Activated CD4-positive, alpha-beta T cell treated with anti-CD3 and anti-CD28 coated beads for 48 hours (primary cell): Measurements from ENCODE around the gene FBP1.
"Not testable (repeated sequence)": the region's sequence is repeated elsewhere in the genome, so short reads cannot be mapped to it uniquely, and the experiment has no call there.

ENCODE experiments used
- DNase-seq: peaks from one replicate; pipeline ENCODE4 v3.0.0-alpha.2; 2020

Gene FBP1

GRCh38 chr9:94611638-94612068, 27.7 kb downstream of the FBP1 start:
- peak; percentile 85 for DNase-seq

GRCh38 chr9:94610181-94610606, 29.1 kb downstream of the FBP1 start:
- no peak for DNase-seq

DNA sequence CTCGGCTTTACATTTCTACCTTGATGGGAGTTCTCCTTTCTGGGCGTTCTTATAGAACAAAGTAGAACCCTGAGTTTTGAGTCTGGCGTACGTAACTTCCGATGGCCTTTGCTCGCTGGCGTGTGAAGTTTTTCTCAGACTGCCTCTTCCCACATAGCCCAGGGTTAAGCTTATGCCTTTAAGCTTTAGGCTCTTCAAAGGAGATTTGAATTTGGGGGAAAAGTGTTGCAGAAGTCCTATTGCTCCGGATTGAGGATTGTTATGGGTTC, 32.0 kb downstream of the FBP1 start:
- DNase-seq: no peak

DNA sequence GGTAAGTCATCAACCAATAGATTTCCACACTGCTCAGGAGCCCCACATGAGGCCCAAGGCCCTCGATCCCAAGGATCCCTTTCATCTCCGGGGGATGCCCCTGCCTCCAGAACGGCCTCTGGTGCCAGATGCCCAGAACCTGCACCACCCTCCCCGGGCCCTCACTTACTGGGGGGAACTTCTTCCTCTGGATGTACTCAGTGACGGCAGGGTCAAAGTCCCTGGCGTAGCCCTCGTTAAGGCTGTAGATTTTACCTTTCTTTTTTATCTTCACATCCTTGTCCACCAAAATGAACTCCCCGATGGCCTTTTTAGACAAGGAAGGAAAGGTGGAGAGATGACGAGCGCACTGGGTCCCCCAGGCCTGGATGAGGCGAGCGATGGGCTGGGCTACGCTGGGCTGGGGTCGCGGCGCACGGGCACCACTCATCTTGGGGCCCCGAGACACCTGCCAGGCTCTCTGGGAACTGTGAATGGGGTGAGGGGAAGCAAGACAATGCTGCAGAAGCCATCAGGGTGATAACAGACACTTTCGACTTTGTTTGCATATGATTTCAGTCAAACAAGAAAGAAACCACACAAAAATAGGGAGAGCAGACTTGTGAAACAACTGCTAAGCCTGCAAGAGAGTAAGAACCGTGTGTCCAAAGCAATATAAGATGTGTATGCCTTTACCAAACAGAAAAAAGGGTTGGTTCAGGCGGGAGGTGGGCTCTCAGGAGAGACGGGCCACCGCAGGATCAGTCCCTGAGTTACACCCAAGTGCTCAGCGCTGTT, 32.5 kb downstream of the FBP1 start:
- DNase-seq: no peak

DNA sequence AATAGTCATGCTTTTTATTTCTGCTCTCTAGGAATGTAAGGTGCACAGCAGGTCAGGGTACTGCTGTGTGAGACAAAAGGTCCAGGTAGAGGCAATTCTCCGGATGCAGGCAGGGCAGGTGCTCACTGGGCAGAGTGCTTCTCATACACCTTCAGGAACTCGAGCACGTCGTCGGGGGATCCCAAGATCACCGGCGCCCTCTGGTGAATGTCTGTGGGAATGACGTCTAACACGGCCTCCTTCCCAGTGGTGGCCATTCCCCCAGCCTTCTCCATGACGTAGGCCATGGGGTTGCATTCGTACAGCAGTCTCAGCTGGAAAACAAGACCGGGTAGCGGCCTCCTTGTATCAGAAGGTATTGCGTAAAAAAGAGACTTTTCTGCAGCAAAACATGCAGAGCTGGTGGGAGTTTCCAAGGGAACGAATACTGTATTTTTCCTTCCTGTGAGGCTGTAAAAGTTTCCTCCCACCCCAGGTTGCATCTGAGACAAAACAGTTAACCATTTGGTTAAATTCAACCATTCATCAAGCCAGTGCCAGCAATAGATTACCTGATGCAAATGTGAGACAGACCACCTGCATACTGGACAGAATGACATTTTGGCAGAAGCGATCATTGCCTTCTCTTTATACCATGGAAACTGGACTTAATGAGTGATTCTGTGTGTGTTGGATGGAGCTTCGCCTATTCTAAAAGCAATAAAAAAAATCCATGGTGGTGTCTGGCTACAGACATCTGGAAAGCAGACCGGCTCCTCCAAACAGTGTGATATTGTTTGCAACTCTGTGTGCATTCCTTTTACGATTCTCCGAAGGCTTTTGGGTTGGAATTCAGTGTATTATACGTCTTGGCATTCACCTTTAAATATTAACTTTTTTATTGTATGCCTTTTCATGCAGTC, 35.8 kb downstream of the FBP1 start:
- peak; percentile 83 for DNase-seq

DNA sequence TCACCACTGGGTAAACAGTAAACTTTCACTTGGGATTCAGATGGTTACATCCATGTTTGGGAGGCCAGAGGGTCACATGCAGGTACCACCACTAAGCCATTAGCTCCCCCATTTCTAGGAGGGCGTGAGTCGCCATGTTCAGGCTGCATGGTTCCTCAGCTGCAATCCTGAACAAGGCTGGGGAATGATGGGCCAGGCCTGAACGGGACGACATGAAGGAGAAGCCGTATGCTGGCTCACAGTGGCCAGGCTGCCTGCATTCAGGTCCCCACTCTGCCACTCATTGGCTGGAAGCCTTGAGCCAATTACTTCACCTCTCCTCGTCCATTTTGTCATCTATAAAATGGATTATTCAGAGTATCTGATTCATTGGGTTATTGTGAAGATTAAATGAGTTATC, 36.7 kb downstream of the FBP1 start:
- DNase-seq: no peak

DNA sequence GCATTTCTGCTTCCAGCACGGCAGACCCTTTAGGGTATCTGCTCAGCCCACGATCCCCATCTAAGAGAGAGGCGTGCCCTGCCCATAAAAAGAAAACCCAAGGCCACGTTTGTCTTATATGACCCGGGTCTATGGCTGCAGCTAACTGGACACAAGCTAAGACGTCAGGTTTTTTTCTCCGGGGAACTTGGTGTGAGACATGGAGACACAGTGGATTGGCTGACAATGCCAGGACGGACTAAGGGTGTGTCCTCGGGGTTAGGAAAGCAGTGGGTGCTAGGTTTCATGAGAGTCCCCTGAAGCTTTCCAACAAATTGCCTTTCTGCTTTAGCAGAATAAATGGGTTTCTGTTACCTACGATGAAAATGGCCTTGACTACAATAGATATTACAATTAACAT, 38.6 kb downstream of the FBP1 start:
- no peak for DNase-seq

- no peak for DNase-seq
These were observed 39.1 kb downstream of the FBP1 start for GRCh38 chr9:94600258-94600657.

- no peak for DNase-seq
These were observed 40.2 kb downstream of the FBP1 start for GRCh38 chr9:94599102-94599501.

DNA sequence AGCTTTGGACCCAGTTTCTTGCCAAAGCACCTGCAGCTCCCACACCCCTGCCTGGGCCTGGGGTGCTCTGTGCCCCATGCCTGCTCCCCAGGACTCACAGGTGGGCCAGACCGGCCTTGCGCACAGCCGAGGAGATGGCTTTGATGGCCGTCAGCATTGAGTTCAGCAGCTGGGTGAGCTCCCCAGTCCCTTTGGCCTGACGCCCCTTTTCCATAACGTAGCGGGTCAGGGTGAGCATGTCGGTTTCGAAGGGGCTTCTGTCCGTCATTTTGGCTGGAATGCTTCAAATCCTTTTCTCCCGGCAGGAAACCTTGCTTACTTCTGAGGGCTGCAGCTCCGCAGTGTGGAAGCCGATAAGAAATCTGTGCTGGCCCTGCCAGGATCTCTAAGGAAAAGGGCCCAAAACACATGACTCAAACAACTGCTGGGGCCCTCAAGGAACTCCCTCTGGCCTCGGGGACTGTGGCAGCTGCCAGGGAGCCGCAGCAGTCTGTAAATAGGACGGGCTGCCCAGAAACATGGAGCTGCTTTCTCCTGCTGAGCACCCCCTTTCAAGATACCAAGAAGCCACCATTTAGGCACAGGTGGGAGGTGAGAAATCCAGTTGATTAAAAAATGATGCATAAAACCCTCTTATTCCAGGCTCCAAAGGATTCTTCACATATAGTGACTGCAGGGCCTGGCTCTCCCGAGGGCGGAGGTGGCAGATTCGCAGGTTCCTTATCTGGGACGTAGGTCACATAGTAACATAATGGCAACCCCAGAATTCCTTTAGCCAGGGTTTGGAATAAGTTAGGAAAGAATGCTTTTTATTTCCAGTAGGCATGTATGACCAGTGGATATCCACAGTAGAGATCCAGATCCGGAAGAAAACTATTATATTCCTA, 45.6 kb downstream of the FBP1 start, which contains the start of gene FBP2:
FBP2 (minus strand) TSS at position 366 of the 887 bp plus-strand sequence; CDS start at position 268, 98 bp downstream.
- DNase-seq: no peak

DNA sequence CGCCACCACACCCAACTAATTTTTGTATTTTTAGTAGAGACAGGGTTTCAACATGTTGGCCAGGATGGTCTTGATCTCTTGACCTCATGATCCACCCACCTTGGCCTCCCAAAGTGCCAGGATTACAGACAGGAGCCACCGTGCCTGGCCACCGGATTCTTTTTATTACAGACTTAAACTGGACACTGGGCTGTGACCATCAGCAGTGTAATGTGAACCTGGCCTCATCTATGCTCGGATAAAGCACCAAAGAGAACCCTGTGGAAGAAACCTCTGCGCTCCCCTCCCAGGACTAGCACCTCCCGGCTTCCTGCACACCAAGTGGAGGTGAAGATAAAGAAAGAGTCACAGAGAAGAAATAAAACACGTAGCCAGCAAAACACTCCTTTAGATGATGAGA, 46.6 kb downstream of the FBP1 start:
- DNase-seq: not testable (repeated sequence)

DNA sequence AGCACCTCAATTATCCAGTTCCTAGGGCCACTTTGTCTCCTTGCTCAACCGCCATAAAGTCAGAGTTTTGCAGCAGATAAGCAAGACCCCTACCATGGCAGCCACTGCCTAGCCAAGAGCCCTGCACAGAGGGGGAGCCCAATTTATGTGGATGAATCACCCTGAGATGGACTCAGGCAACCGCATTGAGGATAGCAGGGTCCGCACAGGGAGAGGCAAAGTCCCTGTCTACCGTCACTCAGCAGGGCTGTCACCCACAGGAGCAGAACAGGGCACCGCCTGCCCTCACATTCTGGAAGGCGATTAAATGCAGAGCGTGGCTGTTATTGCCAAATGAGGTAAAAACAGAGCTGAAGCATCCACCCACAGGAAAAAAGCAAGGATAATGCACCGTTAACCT, 47.4 kb downstream of the FBP1 start:
- no peak for DNase-seq

- not testable (repeated sequence) for DNase-seq
These were observed 48.2 kb downstream of the FBP1 start for GRCh38 chr9:94591046-94591545.

GRCh38 chr9:94588681-94589080, 50.6 kb downstream of the FBP1 start:
- DNase-seq: no peak

DNA sequence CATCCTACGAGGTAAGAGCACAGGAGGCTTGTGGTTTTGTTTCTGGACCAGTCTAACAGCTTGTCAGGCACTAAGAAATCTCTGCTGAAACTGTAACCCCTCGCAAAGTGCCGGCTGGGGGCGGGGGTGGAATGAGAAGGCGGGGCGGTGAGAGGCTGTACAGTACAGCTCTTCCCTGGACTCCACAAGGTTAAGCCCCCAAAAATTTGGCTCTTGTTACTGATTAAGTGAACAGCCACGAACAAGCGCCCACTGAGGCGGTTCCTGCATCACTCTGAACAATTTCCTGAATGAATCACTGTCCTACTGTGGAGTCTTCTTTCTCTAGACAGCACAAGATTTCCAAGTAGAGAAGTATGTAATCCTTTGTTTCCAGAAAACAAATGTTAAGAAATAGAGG, 52.5 kb downstream of the FBP1 start:
- no peak for DNase-seq

- no peak for DNase-seq
These were observed 53.0 kb downstream of the FBP1 start for GRCh38 chr9:94586316-94586715.

DNA sequence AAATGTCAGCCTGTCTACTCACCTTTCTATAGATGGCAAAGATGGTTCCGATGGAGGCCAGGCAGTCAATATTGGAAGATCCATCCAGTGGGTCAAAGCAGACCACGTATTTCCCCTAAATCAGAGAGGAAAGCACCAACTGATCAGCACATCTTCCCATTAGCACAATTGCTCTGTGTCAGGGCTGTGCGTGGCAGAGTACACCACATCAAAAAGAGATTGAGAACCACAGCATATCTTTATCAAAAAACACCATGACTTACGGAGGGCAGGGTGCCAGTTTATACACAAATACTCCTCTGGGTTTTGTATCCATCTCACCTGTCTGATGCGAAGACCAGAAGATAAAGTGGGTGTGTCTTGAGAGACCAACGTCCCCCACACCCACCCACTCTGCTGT, 54.8 kb downstream of the FBP1 start:
- no peak for DNase-seq

- no peak for DNase-seq
These were observed 57.6 kb downstream of the FBP1 start for GRCh38 chr9:94581728-94582127.

DNA sequence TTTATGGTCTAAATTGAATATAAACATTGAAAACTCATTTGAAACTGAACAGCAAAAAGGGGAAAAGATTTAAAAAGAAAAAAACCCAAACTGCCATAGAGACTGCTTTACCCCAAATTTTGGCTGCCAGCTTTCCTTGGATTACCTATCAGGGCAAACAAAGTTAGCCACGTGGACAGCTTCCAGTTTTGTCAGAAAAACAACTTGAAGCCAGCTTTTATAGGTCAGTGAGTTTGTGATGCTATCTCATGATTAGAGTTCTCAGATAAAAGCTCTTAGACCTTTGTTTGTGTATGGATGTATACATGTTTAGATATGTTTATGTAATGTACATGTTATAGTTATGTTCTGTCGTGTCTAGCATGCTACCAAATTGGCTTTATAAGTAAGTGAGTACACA, 61.7 kb downstream of the FBP1 start:
- no peak for DNase-seq

DNA sequence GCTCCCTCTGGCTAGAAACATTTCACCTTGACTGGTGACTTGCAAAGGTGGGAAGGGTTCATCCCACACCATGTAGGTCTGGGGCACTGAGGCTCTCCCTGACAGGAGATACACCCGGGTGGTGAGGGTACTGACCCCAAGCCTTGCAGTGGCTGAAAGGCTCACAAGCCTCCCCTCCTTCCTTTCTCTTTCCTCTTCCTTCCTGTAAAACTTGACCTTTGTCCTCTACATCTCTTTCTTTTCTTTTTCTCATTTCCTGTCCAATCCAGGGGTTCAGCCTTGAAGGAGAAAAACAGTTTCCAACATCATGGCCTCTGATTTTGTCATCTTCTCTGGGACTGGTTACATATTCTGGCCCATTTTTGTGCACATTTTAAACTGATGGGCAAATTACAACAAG, 62.3 kb downstream of the FBP1 start:
- no peak for DNase-seq

- DNase-seq: no peak
These were observed 63.2 kb downstream of the FBP1 start for GRCh38 chr9:94576131-94576530.

- no peak for DNase-seq
These were observed 70.2 kb downstream of the FBP1 start for GRCh38 chr9:94568972-94569712.
